A549 treated with AZD2906 at 1 μM for 4 hours (cell line): Measurements from ENCODE around the gene EXT2. TPM values are rescaled to one million over a fixed set of nuclear protein-coding genes. Genes with fewer than 3 reads are reported as not detected.

Experiments used
- total RNA-seq: library from RNA; stranded (reverse); fragments of 200-300 nt; extraction: Qiagen RNA extraction; gene quantifications from 5 replicates; pipeline ENCODE4 v1.2.3, GENCODE V29; 2022

The EXT2 gene
- total RNA-seq: 54.6 to 63.3 TPM (median 55.3 TPM) in 5 replicates

DNA sequence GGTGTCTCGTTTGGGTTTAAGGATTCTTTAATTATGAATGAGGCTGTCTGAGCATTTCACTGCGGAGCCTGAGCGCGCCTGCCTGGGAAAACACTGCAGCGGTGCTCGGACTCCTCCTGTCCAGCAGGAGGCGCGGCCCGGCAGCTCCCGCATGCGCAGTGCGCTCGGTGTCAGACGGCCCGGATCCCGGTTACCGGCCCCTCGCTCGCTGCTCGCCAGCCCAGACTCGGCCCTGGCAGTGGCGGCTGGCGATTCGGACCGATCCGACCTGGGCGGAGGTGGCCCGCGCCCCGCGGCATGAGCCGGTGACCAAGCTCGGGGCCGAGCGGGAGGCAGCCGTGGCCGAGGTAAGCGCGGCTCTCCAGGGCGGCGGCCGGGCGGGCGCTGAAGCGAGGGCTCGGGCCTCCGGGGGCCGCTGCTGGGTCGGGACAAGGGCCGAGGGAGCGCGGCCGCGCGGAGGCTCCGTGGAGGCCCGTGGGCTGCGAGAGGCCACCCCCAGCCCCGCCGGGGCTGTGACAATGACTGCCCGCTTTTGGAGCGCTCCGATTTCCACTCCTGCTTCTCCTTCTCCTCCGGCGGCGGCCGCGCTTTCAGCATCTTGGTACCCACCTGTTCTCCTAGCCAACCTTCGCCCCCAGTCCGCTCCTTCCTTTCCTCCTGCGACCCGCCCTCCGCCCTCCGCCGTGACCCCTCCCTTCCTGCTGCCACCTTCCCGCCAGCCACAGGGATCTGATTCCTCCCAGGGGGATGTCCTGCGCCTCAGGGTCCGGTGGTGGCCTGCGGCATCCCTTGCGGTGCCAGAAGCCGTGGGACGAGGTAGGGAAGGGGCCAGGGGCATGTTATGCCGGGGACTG lies at the start of gene EXT2:
Gene EXT2 (plus strand): TSS at position 173 of the 854 bp plus-strand sequence. CDS start 12,035 bp downstream, outside the sequence.

GRCh38 chr11:44047931-44048431 lies 47.5 kb upstream of the EXT2 start, which contains the start of gene ACCSL:
TSS of gene ACCSL (plus strand) at chr11:44047981. CDS start at chr11:44048037, 56 bp downstream.

DNA sequence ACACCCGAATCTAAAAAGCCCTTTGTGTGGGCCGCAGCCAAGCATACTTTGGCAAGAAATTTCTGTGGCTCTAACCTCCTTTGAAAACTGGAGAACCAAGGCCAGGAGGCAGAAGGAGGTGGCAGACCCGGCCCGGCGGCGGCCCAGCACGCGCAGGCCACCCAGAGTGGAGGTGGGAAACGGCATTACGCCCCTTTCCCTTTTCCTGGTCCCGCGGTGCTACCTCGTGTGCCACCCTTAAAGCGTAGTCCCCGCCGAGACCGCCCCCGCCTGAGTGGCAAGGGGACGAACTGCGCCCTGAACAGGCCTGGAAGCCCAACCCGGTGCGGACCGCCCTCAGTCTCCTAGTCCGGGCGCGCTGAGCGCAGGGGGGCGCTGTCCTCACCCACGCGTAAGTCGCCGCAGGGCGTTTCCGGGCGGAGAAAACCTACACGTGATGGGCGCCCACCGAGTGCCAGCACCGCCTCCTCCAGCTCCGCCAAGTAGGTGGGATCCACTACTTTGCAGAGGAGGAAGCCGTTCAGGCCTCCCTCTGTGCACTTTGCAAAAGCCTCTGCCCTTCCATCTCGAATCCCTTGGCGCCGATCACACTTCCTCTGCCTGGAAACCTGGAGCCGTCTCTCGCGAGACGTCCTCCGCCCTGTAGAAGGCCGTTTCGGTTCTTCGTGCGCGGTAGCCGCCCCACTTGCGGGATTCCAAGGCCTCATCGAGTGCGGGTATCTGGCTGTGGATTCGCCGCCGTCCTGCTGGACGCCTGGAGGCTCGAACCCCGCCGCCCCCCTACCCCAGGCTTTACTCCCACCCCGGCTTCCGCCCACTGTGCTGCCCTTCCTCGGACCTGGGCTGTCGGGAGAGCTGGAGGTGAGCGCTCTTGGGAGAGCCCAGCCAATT lies 29.4 kb upstream of the EXT2 start, which contains the start of gene ACCS:
Gene ACCS (plus strand): TSS at position 430 of the 891 bp plus-strand sequence. CDS start 1,358 bp downstream, outside the sequence.

Other genes starting within 250 kb of the EXT2 start
- 24.7 to 29.3 TPM (median 26.8 TPM) in 5 replicates for gene ALKBH3, start 214.8 kb upstream of the EXT2 start, total RNA-seq
- gene C11orf96, start 153.0 kb upstream of the EXT2 start, total RNA-seq: 1.2 to 5.3 TPM (median 3.6 TPM) in 5 replicates
- gene ACCSL, start 47.7 kb upstream of the EXT2 start, total RNA-seq: not detected in 5 replicates
- gene ACCS, start 29.4 kb upstream of the EXT2 start, total RNA-seq: 11.6 to 16.8 TPM (median 16.0 TPM) in 5 replicates
- 1.6 to 2.0 TPM (median 1.9 TPM) in 5 replicates for gene ALX4, start 214.5 kb downstream of the EXT2 start, total RNA-seq